SK-N-SH treated with all-trans-retinoic acid at 6 μM for 48 hours (cell line): Measurements from ENCODE around the gene RAB3IL1.

ENCODE experiments used
- ATAC-seq: fragments of 200-7000 bp; cut with Tn5 transposase; 3 replicates; pipeline ENCODE4 v1.9.1; 2020; ENCODE audit warnings: mild to moderate bottlenecking, moderate library complexity
- BACH2 ChIP-seq: fragments of 250-450 bp; sonication (Bioruptor Pico); IDR thresholded peaks from 2 replicates; pipeline ENCODE4 v1.9.0; 2021; ENCODE audit warnings: mild to moderate bottlenecking, borderline replicate concordance
- CSDC2 ChIP-seq: fragments of 250-450 bp; sonication (Bioruptor Pico); IDR thresholded peaks from 2 replicates; pipeline ENCODE4 v1.5.0; 2020; ENCODE audit warnings: mild to moderate bottlenecking, moderate library complexity
- ESRRG ChIP-seq: fragments of 250-450 bp; sonication (Bioruptor Pico); IDR thresholded peaks from 2 replicates; pipeline ENCODE4 v1.6.1; 2021; ENCODE audit warnings: mild to moderate bottlenecking
- GLIS3 ChIP-seq: fragments of 250-450 bp; sonication (Bioruptor Pico); IDR thresholded peaks from 2 replicates; pipeline ENCODE4 v1.5.0; 2020; ENCODE audit warnings: mild to moderate bottlenecking, moderate library complexity
- ISL1 ChIP-seq: fragments of 250-450 bp; sonication (Bioruptor Pico); IDR thresholded peaks from 2 replicates; pipeline ENCODE4 v2.1.2; 2022; ENCODE audit warnings: mild to moderate bottlenecking, moderate library complexity
- OSR1 ChIP-seq: fragments of 250-450 bp; sonication (Bioruptor Pico); IDR thresholded peaks from 2 replicates; pipeline ENCODE4 v1.8.0; 2022; ENCODE audit warnings: moderate library complexity, mild to moderate bottlenecking, inconsistent platforms
- PPARA ChIP-seq: fragments of 250-450 bp; sonication (Bioruptor Pico); IDR thresholded peaks from 2 replicates; pipeline ENCODE4 v1.5.0; 2020; ENCODE audit warnings: mild to moderate bottlenecking, borderline replicate concordance
- RARB ChIP-seq: fragments of 250-450 bp; sonication (Bioruptor Pico); IDR thresholded peaks from 2 replicates; pipeline ENCODE4 v1.8.0; 2021; ENCODE audit warnings: mild to moderate bottlenecking, moderate library complexity
- SNAI2 ChIP-seq: fragments of 250-450 bp; sonication (Bioruptor Pico); IDR thresholded peaks from 2 replicates; pipeline ENCODE4 v1.5.0; 2020; ENCODE audit warnings: mild to moderate bottlenecking, moderate library complexity
- TCF4 ChIP-seq: fragments of 250-450 bp; sonication (Bioruptor Pico); IDR thresholded peaks from 2 replicates; pipeline ENCODE4 v1.8.0; 2021; ENCODE audit warnings: mild to moderate bottlenecking, moderate library complexity, borderline replicate concordance
- TOX ChIP-seq: fragments of 250-450 bp; sonication (Bioruptor Pico); IDR thresholded peaks from 2 replicates; pipeline ENCODE4 v1.8.0; 2021; ENCODE audit warnings: mild to moderate bottlenecking, moderate library complexity, borderline replicate concordance
- ZC3H10 ChIP-seq: fragments of 250-450 bp; sonication (Bioruptor Pico); IDR thresholded peaks from 2 replicates; pipeline ENCODE4 v1.5.1; 2021; ENCODE audit warnings: mild to moderate bottlenecking, moderate library complexity
- ZFP3 ChIP-seq: fragments of 250-450 bp; sonication (Bioruptor Pico); IDR thresholded peaks from 2 replicates; pipeline ENCODE4 v1.5.0; 2020; ENCODE audit warnings: mild to moderate bottlenecking, moderate library complexity
- ZFP30 ChIP-seq: fragments of 450-650 bp; formaldehyde crosslinking; IDR thresholded peaks from 2 replicates; pipeline ENCODE4 v1.5.0; 2022; ENCODE audit warnings: mild to moderate bottlenecking, moderate library complexity
- ZNF565 ChIP-seq: fragments of 450-650 bp; formaldehyde crosslinking; conservative IDR thresholded peaks from 2 replicates; pipeline ENCODE4 v1.5.0; 2020; ENCODE audit warnings: low read depth, mild to moderate bottlenecking, moderate library complexity
- ZNF70 ChIP-seq: fragments of 450-650 bp; formaldehyde crosslinking; IDR thresholded peaks from 2 replicates; pipeline ENCODE4 v1.5.0; 2020; ENCODE audit warnings: mild to moderate bottlenecking, moderate library complexity
- ZNF8 ChIP-seq: fragments of 450-650 bp; formaldehyde crosslinking; IDR thresholded peaks from 2 replicates; pipeline ENCODE4 v1.5.0; 2020; ENCODE audit warnings: mild to moderate bottlenecking, moderate library complexity
- TF ChIP-seq, protein P1 (sequence below): fragments of 250-450 bp; sonication (Bioruptor Pico); IDR thresholded peaks from 2 replicates; pipeline ENCODE4 v1.5.1; 2020; ENCODE audit warnings: low read depth, mild to moderate bottlenecking, moderate library complexity
- TF ChIP-seq, protein P2 (sequence below): fragments of 250-450 bp; sonication (Bioruptor Pico); IDR thresholded peaks from 2 replicates; pipeline ENCODE4 v1.8.0; 2020; ENCODE audit warnings: mild to moderate bottlenecking, moderate library complexity, borderline replicate concordance
- TF ChIP-seq, protein P3 (sequence below): fragments of 250-450 bp; sonication (Bioruptor Pico); IDR thresholded peaks from 2 replicates; pipeline ENCODE4 v1.5.0; 2020; ENCODE audit warnings: mild to moderate bottlenecking, moderate library complexity
- TF ChIP-seq, protein P4 (sequence below): fragments of 250-450 bp; sonication (Bioruptor Pico); IDR thresholded peaks from 2 replicates; pipeline ENCODE4 v1.5.1; 2021; ENCODE audit warnings: mild to moderate bottlenecking, moderate library complexity
- TF ChIP-seq, protein P5 (sequence below): fragments of 250-450 bp; sonication (Bioruptor Pico); IDR thresholded peaks from 2 replicates; pipeline ENCODE4 v1.8.0; 2021; ENCODE audit warnings: low read depth, mild to moderate bottlenecking, moderate library complexity, borderline replicate concordance

Gene RAB3IL1

DNA sequence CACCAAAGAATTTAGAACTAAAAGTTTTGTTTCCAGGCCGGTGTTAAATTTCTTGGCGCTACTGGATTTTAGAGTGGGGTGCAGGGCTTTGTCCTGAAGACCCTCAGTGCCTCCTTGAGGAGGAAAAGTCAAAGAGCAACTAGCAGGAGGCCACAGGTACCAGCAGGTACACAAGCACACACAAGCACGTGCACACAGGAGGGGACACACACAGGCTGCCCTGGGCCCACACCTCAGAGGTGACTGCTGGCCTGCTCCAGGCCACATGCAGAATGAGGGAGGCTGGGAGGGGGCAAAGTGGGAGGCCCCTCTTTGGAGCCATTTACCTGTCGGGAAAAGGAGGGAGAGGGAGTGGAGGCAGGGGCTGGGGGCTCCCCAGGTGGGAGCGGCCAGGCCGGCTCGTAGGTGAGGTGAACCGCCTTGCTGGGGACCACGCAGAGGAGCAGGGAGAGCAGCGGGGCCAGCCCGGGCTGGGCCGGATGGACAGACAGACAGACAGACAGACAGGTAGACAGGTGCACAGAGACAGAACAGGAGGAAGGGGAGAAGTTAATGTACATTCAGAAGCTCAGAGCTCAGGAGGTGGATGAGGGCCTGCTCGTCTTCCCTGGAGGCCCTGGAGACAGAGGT is 12.2 kb downstream of the RAB3IL1 start:
- no peak for TF ChIP-seq ESRRG
- TF ChIP-seq TCF4 (CRISPR knock-in tag): no peak
- TF ChIP-seq ISL1 (CRISPR knock-in tag): no peak
- TF ChIP-seq GLIS3 (CRISPR knock-in tag): no peak
- TF ChIP-seq, protein P1, sequence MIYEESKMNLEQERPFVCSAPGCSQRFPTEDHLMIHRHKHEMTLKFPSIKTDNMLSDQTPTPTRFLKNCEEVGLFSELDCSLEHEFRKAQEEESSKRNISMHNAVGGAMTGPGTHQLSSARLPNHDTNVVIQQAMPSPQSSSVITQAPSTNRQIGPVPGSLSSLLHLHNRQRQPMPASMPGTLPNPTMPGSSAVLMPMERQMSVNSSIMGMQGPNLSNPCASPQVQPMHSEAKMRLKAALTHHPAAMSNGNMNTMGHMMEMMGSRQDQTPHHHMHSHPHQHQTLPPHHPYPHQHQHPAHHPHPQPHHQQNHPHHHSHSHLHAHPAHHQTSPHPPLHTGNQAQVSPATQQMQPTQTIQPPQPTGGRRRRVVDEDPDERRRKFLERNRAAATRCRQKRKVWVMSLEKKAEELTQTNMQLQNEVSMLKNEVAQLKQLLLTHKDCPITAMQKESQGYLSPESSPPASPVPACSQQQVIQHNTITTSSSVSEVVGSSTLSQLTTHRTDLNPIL: no peak
- TF ChIP-seq BACH2 (CRISPR knock-in tag): no peak
- TF ChIP-seq ZC3H10 (CRISPR knock-in tag): no peak
- no peak for TF ChIP-seq CSDC2
- TF ChIP-seq, protein P2, sequence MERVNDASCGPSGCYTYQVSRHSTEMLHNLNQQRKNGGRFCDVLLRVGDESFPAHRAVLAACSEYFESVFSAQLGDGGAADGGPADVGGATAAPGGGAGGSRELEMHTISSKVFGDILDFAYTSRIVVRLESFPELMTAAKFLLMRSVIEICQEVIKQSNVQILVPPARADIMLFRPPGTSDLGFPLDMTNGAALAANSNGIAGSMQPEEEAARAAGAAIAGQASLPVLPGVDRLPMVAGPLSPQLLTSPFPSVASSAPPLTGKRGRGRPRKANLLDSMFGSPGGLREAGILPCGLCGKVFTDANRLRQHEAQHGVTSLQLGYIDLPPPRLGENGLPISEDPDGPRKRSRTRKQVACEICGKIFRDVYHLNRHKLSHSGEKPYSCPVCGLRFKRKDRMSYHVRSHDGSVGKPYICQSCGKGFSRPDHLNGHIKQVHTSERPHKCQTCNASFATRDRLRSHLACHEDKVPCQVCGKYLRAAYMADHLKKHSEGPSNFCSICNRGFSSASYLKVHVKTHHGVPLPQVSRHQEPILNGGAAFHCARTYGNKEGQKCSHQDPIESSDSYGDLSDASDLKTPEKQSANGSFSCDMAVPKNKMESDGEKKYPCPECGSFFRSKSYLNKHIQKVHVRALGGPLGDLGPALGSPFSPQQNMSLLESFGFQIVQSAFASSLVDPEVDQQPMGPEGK (CRISPR knock-in tag): no peak
- no peak for TF ChIP-seq RARB
- no peak for TF ChIP-seq OSR1 (CRISPR knock-in tag)
- no peak for TF ChIP-seq ZNF70 (CRISPR knock-in tag)
- TF ChIP-seq, protein P3, sequence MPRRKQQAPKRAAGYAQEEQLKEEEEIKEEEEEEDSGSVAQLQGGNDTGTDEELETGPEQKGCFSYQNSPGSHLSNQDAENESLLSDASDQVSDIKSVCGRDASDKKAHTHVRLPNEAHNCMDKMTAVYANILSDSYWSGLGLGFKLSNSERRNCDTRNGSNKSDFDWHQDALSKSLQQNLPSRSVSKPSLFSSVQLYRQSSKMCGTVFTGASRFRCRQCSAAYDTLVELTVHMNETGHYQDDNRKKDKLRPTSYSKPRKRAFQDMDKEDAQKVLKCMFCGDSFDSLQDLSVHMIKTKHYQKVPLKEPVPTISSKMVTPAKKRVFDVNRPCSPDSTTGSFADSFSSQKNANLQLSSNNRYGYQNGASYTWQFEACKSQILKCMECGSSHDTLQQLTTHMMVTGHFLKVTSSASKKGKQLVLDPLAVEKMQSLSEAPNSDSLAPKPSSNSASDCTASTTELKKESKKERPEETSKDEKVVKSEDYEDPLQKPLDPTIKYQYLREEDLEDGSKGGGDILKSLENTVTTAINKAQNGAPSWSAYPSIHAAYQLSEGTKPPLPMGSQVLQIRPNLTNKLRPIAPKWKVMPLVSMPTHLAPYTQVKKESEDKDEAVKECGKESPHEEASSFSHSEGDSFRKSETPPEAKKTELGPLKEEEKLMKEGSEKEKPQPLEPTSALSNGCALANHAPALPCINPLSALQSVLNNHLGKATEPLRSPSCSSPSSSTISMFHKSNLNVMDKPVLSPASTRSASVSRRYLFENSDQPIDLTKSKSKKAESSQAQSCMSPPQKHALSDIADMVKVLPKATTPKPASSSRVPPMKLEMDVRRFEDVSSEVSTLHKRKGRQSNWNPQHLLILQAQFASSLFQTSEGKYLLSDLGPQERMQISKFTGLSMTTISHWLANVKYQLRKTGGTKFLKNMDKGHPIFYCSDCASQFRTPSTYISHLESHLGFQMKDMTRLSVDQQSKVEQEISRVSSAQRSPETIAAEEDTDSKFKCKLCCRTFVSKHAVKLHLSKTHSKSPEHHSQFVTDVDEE (CRISPR knock-in tag): no peak
- no peak for TF ChIP-seq ZNF8 (CRISPR knock-in tag)
- no peak for TF ChIP-seq ZFP3 (CRISPR knock-in tag)
- no peak for TF ChIP-seq SNAI2
- no peak for TF ChIP-seq ZFP30
- TF ChIP-seq PPARA: no peak
- TF ChIP-seq, protein P4, sequence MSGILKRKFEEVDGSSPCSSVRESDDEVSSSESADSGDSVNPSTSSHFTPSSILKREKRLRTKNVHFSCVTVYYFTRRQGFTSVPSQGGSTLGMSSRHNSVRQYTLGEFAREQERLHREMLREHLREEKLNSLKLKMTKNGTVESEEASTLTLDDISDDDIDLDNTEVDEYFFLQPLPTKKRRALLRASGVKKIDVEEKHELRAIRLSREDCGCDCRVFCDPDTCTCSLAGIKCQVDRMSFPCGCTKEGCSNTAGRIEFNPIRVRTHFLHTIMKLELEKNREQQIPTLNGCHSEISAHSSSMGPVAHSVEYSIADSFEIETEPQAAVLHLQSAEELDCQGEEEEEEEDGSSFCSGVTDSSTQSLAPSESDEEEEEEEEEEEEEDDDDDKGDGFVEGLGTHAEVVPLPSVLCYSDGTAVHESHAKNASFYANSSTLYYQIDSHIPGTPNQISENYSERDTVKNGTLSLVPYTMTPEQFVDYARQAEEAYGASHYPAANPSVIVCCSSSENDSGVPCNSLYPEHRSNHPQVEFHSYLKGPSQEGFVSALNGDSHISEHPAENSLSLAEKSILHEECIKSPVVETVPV (CRISPR knock-in tag): no peak
- TF ChIP-seq, all 23 proteins: peak for 0
- ATAC-seq: no peak

DNA sequence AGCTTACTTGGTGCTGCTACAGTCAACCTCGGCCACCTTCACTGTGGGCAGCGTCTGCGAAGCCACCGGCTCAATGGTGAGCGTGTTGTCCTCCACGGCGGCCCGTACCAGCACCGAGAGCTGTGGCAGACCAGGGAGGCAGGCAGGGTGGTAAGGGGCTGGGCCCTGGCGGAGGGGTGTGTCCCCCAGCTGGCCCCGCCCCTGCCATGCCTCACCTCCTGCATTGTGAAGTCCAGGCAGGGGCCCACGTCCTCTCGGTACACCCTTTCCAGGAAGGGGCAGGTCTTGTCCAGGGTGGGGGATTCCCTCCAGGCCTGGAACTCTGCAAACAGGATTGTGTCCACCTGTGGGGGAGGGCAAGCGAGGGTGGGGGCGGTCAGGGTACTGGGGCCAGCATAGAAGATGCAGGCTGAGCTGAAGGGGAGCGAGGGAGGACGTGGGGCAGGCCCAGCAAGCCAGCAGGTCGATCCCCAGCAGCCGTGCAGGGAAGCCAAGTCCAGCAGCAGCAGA is 12.8 kb downstream of the RAB3IL1 start:
- ATAC-seq: no peak
- TF ChIP-seq, protein P2 (CRISPR knock-in tag): no peak
- TF ChIP-seq ZNF8 (CRISPR knock-in tag) (no peak), ZC3H10 (CRISPR knock-in tag) (no peak), ZFP30 (no peak), TOX (CRISPR knock-in tag) (no peak), ZNF565 (no peak), GLIS3 (CRISPR knock-in tag) (no peak), ISL1 (CRISPR knock-in tag) (no peak), TCF4 (CRISPR knock-in tag) (no peak), ZFP3 (CRISPR knock-in tag) (no peak)
- TF ChIP-seq, protein P4 (CRISPR knock-in tag): no peak
- TF ChIP-seq, protein P3 (CRISPR knock-in tag): no peak
- TF ChIP-seq, protein P5, sequence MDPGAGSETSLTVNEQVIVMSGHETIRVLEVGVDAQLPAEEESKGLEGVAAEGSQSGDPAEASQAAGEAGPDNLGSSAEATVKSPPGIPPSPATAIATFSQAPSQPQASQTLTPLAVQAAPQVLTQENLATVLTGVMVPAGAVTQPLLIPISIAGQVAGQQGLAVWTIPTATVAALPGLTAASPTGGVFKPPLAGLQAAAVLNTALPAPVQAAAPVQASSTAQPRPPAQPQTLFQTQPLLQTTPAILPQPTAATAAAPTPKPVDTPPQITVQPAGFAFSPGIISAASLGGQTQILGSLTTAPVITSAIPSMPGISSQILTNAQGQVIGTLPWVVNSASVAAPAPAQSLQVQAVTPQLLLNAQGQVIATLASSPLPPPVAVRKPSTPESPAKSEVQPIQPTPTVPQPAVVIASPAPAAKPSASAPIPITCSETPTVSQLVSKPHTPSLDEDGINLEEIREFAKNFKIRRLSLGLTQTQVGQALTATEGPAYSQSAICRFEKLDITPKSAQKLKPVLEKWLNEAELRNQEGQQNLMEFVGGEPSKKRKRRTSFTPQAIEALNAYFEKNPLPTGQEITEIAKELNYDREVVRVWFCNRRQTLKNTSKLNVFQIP: no peak
